Tibial nerve (tissue), 4 donors: ENCODE measurements around the gene BCAR3.

Source experiments
- CTCF ChIP-seq, 5 experiments: fragments of 200-600 bp in 3 of 5; fragments of 450-650 bp in 2 of 5; sonication (generic) in 3 of 5; IDR thresholded peaks; one replicate each; pipeline ENCODE4 v1.5.1; 2016 to 2019; ENCODE audit warnings: antibody characterized with exemption in 5 of 5, mild to moderate bottlenecking in 3 of 5, moderate library complexity in 2 of 5
- EP300 ChIP-seq, 2 donors: sonication (generic); formaldehyde crosslinking; IDR thresholded peaks; one replicate each; pipeline ENCODE4 v1.6.1; 2017; ENCODE audit warnings: antibody characterized with exemption in 2 of 2, mild to moderate bottlenecking in 1 of 2
- POLR2A ChIP-seq, 2 donors: fragments of 450-650 bp; IDR thresholded peaks; one replicate each; pipeline ENCODE4 v1.6.1; 2017; ENCODE audit warnings: antibody characterized with exemption in 2 of 2, mild to moderate bottlenecking in 2 of 2, moderate library complexity in 2 of 2

DNA sequence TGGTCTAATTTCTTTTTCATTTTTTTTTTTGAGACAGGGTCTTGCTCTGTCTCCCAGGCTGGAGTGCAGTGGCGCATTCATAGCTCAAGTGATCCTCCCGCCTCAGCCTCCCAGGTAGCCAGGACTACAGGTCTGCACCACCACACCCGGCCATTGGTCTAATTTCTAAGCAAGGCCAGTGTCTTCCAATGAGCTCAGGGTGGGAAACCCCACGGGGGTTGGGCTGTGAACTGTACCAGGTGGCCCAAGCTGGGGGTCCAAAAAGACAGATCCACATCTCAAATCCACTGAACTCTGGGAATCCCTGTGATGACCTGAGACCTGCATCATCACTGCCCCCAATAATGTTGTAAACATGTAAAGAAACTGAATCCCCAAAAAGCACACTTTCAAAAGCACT is 79.5 kb downstream of the BCAR3 start:
- TF ChIP-seq CTCF (IDR thresholded peaks at IDR 0.05): no peak
- no peak for TF ChIP-seq POLR2A (IDR thresholded peaks at IDR 0.05)
- TF ChIP-seq EP300 (IDR thresholded peaks at IDR 0.05): no peak
